H1 (cell line): Measurements from ENCODE around the gene LRTM2. TPM values are rescaled to one million over a fixed set of nuclear protein-coding genes. Genes with fewer than 3 reads are reported as not detected.

Source experiments
- JUND ChIP-seq: IDR thresholded peaks from 2 replicates; pipeline ENCODE4 v1.6.1; 2011; ENCODE audit warnings: mild to moderate bottlenecking, improper control_type of control experiment, low read length
- SRF ChIP-seq: IDR thresholded peaks from 2 replicates; pipeline ENCODE4 v1.6.1; 2011; ENCODE audit warnings: mild to moderate bottlenecking, low read depth, low read length, moderate library complexity
- polyA plus RNA-seq, 7 experiments: library from polyadenylated mRNA; depleted of rRNA in 3 of 7; stranded (reverse) in 5 of 7; unstranded in 2 of 7; fragments of >200 nt in 5 of 7; fragments of 200-250 nt in 2 of 7; gene quantifications; 1 replicate in 5 of 7; 2 replicates in 1 of 7; 4 replicates in 1 of 7; pipeline versions ENCODE4 v1.2.1 to v1.2.3, GENCODE V29; 2011 to 2013; ENCODE audit warnings: missing spikeins in 2 of 7, mixed read lengths in 2 of 7
- total RNA-seq: library from RNA; stranded (reverse); fragmentation: NEBNext Ultra II Directional; extraction: Animal tissue kit (Norgen Biotek cat#: 25700); gene quantifications from 2 replicates; pipeline ENCODE4 v1.2.1, GENCODE V29; 2021
- TF ChIP-seq, protein P1 (sequence below), 3 experiments: IDR thresholded peaks; 1 replicate in 2 of 3; 2 replicates in 1 of 3; pipeline versions ENCODE4 v1.5.1 to v1.6.1; 2011; ENCODE audit warnings: low read length in 3 of 3, mild to moderate bottlenecking in 3 of 3, inconsistent platforms in 2 of 3, low read depth in 1 of 3, moderate library complexity in 1 of 3; ENCODE audit not compliant: insufficient read depth in 1 of 3; ENCODE audit errors: control extremely low read depth in 1 of 3
- TF ChIP-seq, protein P2 (sequence below): IDR thresholded peaks from 2 replicates; pipeline ENCODE4 v1.6.1; 2012; ENCODE audit warnings: inconsistent platforms

LRTM2 gene
- total and polyA plus RNA-seq, 2 of the 8 experiments (the other 6 are each of a cell fraction or from before 2014, with no cell fraction given) = 0.06 TPM; not detected in 1

DNA sequence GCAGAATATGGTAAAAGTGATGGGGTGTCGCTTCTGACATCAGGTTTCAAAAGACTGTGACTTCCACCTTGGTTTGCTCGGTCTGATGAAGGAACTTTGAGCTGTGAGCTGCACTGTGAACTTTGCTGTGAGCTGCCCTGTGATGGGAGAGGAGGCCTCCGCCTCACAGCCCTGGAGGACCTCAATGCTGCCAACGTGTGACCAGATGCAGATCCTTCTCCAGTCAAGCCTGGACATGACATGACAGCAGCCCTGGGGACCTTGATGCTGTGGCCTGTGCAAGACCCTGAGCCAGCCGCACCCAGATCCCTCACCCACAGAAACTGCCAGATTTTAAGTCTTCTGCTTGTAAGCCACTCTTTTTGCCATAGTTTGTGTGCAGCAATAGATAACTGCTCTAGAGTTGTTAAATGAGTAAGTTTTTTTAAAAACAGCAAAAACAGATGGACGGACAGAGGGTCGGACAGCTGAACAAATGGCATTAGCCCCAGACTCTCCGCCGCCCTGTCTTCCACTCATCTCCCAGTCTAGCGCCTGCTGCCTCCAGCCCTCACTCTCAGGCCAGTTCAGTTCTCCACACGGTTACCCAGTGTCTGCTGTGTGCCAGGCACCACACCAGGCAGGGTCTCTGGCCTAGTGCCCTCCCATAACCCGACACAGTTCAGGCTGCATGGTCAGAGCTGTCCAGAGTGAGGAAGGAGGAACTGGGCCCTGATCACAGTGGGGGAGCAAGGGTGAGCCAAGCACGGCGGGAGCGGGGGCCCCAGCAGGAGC is 13.1 kb upstream of the LRTM2 start (continued):
- TF ChIP-seq, protein P1, sequence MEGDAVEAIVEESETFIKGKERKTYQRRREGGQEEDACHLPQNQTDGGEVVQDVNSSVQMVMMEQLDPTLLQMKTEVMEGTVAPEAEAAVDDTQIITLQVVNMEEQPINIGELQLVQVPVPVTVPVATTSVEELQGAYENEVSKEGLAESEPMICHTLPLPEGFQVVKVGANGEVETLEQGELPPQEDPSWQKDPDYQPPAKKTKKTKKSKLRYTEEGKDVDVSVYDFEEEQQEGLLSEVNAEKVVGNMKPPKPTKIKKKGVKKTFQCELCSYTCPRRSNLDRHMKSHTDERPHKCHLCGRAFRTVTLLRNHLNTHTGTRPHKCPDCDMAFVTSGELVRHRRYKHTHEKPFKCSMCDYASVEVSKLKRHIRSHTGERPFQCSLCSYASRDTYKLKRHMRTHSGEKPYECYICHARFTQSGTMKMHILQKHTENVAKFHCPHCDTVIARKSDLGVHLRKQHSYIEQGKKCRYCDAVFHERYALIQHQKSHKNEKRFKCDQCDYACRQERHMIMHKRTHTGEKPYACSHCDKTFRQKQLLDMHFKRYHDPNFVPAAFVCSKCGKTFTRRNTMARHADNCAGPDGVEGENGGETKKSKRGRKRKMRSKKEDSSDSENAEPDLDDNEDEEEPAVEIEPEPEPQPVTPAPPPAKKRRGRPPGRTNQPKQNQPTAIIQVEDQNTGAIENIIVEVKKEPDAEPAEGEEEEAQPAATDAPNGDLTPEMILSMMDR (IDR thresholded peaks at IDR 0.05; ENCODE audit: control extremely low read depth in 1 of 3, insufficient read depth in 1 of 3, low read depth in 1 of 3, low read length in 3 of 3) = no peak
- no peak for TF ChIP-seq JUND
- no peak for TF ChIP-seq SRF
- TF ChIP-seq, protein P2, sequence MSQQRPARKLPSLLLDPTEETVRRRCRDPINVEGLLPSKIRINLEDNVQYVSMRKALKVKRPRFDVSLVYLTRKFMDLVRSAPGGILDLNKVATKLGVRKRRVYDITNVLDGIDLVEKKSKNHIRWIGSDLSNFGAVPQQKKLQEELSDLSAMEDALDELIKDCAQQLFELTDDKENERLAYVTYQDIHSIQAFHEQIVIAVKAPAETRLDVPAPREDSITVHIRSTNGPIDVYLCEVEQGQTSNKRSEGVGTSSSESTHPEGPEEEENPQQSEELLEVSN = no peak
